ENCODE measurements around the gene LPAR1.

DNA sequence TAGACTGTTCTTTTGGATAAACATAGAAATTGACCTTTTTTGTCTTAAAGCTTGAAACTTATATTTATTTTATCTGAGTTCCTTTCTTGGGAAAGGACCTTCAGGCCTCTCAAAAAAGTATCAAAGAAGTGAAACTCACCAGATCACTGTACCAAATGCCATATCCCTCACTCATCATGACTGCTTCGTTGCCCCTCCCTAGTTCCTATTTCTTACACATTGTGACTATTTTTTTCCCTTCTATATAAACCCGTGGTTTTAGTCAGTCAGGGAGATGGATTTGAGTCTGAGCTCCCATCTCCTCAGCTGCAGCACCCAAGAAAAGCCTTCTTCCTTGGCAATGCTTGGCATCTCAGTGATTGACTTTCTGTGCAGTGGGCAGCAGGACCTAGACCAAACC, 129.4 kb downstream of the LPAR1 start:
- TF ChIP-seq, protein P1, sequence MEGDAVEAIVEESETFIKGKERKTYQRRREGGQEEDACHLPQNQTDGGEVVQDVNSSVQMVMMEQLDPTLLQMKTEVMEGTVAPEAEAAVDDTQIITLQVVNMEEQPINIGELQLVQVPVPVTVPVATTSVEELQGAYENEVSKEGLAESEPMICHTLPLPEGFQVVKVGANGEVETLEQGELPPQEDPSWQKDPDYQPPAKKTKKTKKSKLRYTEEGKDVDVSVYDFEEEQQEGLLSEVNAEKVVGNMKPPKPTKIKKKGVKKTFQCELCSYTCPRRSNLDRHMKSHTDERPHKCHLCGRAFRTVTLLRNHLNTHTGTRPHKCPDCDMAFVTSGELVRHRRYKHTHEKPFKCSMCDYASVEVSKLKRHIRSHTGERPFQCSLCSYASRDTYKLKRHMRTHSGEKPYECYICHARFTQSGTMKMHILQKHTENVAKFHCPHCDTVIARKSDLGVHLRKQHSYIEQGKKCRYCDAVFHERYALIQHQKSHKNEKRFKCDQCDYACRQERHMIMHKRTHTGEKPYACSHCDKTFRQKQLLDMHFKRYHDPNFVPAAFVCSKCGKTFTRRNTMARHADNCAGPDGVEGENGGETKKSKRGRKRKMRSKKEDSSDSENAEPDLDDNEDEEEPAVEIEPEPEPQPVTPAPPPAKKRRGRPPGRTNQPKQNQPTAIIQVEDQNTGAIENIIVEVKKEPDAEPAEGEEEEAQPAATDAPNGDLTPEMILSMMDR (IDR thresholded peaks at IDR 0.05), result no peak
- TF ChIP-seq CREB1 (CRISPR knock-in tag; IDR thresholded peaks at IDR 0.05) (no peak), SMAD3 (CRISPR knock-in tag; IDR thresholded peaks at IDR 0.05; ENCODE audit: borderline replicate concordance) (no peak), JAZF1 (CRISPR knock-in tag; IDR thresholded peaks at IDR 0.05) (no peak), ELF4 (CRISPR knock-in tag; IDR thresholded peaks at IDR 0.05; ENCODE audit: low read depth) (no peak), GRHL2 (CRISPR knock-in tag; IDR thresholded peaks at IDR 0.05; ENCODE audit: insufficient replicate concordance, severe bottlenecking) (no peak), CBFB (CRISPR knock-in tag; IDR thresholded peaks at IDR 0.05; ENCODE audit: low read depth) (no peak)
- TF ChIP-seq, protein P2, sequence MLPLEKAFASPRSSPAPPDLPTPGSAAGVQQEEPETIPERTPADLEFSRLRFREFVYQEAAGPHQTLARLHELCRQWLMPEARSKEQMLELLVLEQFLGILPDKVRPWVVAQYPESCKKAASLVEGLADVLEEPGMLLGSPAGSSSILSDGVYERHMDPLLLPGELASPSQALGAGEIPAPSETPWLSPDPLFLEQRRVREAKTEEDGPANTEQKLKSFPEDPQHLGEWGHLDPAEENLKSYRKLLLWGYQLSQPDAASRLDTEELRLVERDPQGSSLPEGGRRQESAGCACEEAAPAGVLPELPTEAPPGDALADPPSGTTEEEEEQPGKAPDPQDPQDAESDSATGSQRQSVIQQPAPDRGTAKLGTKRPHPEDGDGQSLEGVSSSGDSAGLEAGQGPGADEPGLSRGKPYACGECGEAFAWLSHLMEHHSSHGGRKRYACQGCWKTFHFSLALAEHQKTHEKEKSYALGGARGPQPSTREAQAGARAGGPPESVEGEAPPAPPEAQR (CRISPR knock-in tag; IDR thresholded peaks at IDR 0.05), result no peak
- TF ChIP-seq, protein P3, sequence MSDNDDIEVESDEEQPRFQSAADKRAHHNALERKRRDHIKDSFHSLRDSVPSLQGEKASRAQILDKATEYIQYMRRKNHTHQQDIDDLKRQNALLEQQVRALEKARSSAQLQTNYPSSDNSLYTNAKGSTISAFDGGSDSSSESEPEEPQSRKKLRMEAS (CRISPR knock-in tag; IDR thresholded peaks at IDR 0.05), result no peak
- TF ChIP-seq, protein P4, sequence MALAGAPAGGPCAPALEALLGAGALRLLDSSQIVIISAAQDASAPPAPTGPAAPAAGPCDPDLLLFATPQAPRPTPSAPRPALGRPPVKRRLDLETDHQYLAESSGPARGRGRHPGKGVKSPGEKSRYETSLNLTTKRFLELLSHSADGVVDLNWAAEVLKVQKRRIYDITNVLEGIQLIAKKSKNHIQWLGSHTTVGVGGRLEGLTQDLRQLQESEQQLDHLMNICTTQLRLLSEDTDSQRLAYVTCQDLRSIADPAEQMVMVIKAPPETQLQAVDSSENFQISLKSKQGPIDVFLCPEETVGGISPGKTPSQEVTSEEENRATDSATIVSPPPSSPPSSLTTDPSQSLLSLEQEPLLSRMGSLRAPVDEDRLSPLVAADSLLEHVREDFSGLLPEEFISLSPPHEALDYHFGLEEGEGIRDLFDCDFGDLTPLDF (CRISPR knock-in tag; IDR thresholded peaks at IDR 0.05), result no peak
- TF ChIP-seq, protein P5, sequence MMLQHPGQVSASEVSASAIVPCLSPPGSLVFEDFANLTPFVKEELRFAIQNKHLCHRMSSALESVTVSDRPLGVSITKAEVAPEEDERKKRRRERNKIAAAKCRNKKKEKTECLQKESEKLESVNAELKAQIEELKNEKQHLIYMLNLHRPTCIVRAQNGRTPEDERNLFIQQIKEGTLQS (CRISPR knock-in tag; conservative IDR thresholded peaks at IDR 0.05), result no peak
- TF ChIP-seq, protein P6, sequence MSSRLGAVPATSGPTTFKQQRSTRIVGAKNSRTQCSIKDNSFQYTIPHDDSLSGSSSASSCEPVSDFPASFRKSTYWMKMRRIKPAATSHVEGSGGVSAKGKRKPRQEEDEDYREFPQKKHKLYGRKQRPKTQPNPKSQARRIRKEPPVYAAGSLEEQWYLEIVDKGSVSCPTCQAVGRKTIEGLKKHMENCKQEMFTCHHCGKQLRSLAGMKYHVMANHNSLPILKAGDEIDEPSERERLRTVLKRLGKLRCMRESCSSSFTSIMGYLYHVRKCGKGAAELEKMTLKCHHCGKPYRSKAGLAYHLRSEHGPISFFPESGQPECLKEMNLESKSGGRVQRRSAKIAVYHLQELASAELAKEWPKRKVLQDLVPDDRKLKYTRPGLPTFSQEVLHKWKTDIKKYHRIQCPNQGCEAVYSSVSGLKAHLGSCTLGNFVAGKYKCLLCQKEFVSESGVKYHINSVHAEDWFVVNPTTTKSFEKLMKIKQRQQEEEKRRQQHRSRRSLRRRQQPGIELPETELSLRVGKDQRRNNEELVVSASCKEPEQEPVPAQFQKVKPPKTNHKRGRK (CRISPR knock-in tag; IDR thresholded peaks at IDR 0.05; ENCODE audit: borderline replicate concordance), result no peak
